Neural progenitor cell (in vitro differentiated cells): ENCODE results near the gene KLHL41. TPM values are rescaled to one million over a fixed set of nuclear protein-coding genes. Genes with fewer than 3 reads are reported as not detected.
"Not testable (repeated sequence)": the region's sequence is repeated elsewhere in the genome, so short reads cannot be mapped to it uniquely, and the experiment has no call there.

Experiments used
- DNase-seq: peaks from one replicate; pipeline ENCODE4 v3.0.0-alpha.2; 2016; ENCODE audit warnings: low spot score
- H2AFZ ChIP-seq: fragments of 200-600 bp; sonication (generic); replicated peaks from 2 replicates; pipeline ENCODE4 v1.6.1; 2016; ENCODE audit warnings: antibody characterized with exemption
- H3F3A ChIP-seq: fragments of 200-600 bp; sonication (generic); 2 replicates; pipeline ENCODE4 v1.6.1; 2016; ENCODE audit warnings: antibody characterized with exemption, low read depth
- H3K27ac ChIP-seq: fragments of 200-600 bp; sonication (generic); 2 replicates; pipeline ENCODE4 v1.5.1; 2016; ENCODE audit warnings: mild to moderate bottlenecking
- H3K27me3 ChIP-seq: fragments of 200-600 bp; sonication (generic); 2 replicates; pipeline ENCODE4 v1.6.1; 2016; ENCODE audit warnings: mild to moderate bottlenecking, moderate library complexity
- H3K36me3 ChIP-seq: fragments of 200-600 bp; sonication (generic); 2 replicates; pipeline ENCODE4 v1.5.1; 2016
- H3K4me1 ChIP-seq: fragments of 200-600 bp; sonication (generic); 2 replicates; pipeline ENCODE4 v1.6.1; 2016; ENCODE audit warnings: mixed run types
- H3K4me2 ChIP-seq: fragments of 200-600 bp; sonication (generic); 2 replicates; pipeline ENCODE4 v1.6.1; 2016
- H3K4me3 ChIP-seq: fragments of 200-600 bp; sonication (generic); 2 replicates; pipeline ENCODE4 v1.5.1; 2016
- H3K79me2 ChIP-seq: fragments of 200-600 bp; sonication (generic); 2 replicates; pipeline ENCODE4 v1.6.1; 2016; ENCODE audit warnings: low read depth
- H3K9ac ChIP-seq: fragments of 200-600 bp; sonication (generic); 2 replicates; pipeline ENCODE4 v1.6.1; 2016
- H3K9me3 ChIP-seq: fragments of 200-600 bp; sonication (generic); 2 replicates; pipeline ENCODE4 v1.5.1; 2016; ENCODE audit warnings: low read depth
- H4K20me1 ChIP-seq: fragments of 200-600 bp; sonication (generic); 2 replicates; pipeline ENCODE4 v1.6.1; 2016; ENCODE audit warnings: low read depth
- H3K27ac Mint-ChIP-seq: 3 replicates; pipeline ENCODE4 v1.8.0; 2021; ENCODE audit warnings: mixed read lengths
- H3K27me3 Mint-ChIP-seq: 2 replicates; pipeline ENCODE4 v1.8.0; 2022; ENCODE audit warnings: low read depth, mild to moderate bottlenecking, inconsistent platforms, moderate library complexity, mixed read lengths; ENCODE audit not compliant: insufficient read depth
- H3K36me3 Mint-ChIP-seq: 3 replicates; pipeline ENCODE4 v1.8.0; 2021; ENCODE audit warnings: mixed read lengths
- H3K4me1 Mint-ChIP-seq: 3 replicates; pipeline ENCODE4 v1.8.0; 2021; ENCODE audit warnings: mixed read lengths
- H3K4me3 Mint-ChIP-seq: 3 replicates; pipeline ENCODE4 v1.8.0; 2021; ENCODE audit warnings: mild to moderate bottlenecking, moderate library complexity, mixed read lengths
- H3K9me3 Mint-ChIP-seq: 3 replicates; pipeline ENCODE4 v1.8.0; 2020; ENCODE audit warnings: mixed read lengths
- CTCF ChIP-seq: fragments of 200-600 bp; sonication (generic); IDR thresholded peaks from 2 replicates; pipeline ENCODE4 v1.5.1; 2017; ENCODE audit warnings: antibody characterized with exemption, mild to moderate bottlenecking
- EZH2 ChIP-seq: fragments of 200-600 bp; sonication (generic); IDR thresholded peaks from 2 replicates; pipeline ENCODE4 v1.6.1; 2017; ENCODE audit warnings: antibody characterized with exemption, mild to moderate bottlenecking, moderate library complexity
- EZH2phosphoT487 ChIP-seq: fragments of 200-600 bp; sonication (generic); IDR thresholded peaks from 2 replicates; pipeline ENCODE4 v1.6.1; 2017; ENCODE audit warnings: antibody characterized with exemption
- total RNA-seq: library from RNA; depleted of rRNA; stranded (reverse); fragments of >200 nt; gene quantifications from 2 replicates; pipeline ENCODE4 v1.2.3, GENCODE V29; 2015; ENCODE audit warnings: low replicate concordance

KLHL41 gene
- total RNA-seq, 1 donor from 2014 or later = 0.06 TPM

GRCh38 chr2:169565686-169566085 lies 56.2 kb downstream of the KLHL41 start:
- H3K4me2 ChIP-seq = no peak overlapping the region

GRCh38 chr2:169569948-169570347 lies 60.4 kb downstream of the KLHL41 start:
- Histone ChIP-seq H3K4me2 (no peak overlapping the region), H3K27me3 (no peaks in the 10 kb centered on the region), H3K4me3 (no peak overlapping the region), H4K20me1 (no peaks in the 10 kb centered on the region), H2AFZ (no peak overlapping the region), H3F3A (peaks cover 8% of the 10 kb centered on the region), H3K36me3 (peaks cover 5% of the 10 kb centered on the region), H3K9ac (no peak overlapping the region), H3K9me3 (no peaks in the 10 kb centered on the region), H3K4me1 (peaks cover 11% of the 10 kb centered on the region), H3K79me2 (peaks cover 51% of the 10 kb centered on the region), H3K27ac (no peak overlapping the region)
- no peak for TF ChIP-seq EZH2
- TF ChIP-seq CTCF = no peak
- no peak for TF ChIP-seq EZH2phosphoT487
- Mint-ChIP-seq H3K9me3 (no peaks in the 10 kb centered on the region), H3K4me3 (no peak overlapping the region), H3K4me1 (peaks cover 12% of the 10 kb centered on the region), H3K36me3 (peaks cover 6% of the 10 kb centered on the region), H3K27me3 (peaks cover 4% of the 10 kb centered on the region), H3K27ac (no peak overlapping the region)
- no peak for DNase-seq

More at GRCh38 chr2:169565686-169566085, 56.2 kb downstream of the KLHL41 start:
- H3K27ac ChIP-seq = no peak overlapping the region
- no peak overlapping the region for H3K4me3 ChIP-seq
- no peaks in the 10 kb centered on the region for H3K27me3 ChIP-seq
- peaks cover 23% of the 10 kb centered on the region for H3F3A ChIP-seq
- Mint-ChIP-seq H3K4me1 (no peaks in the 10 kb centered on the region), H3K27ac (no peak overlapping the region), H3K9me3 (no peaks in the 10 kb centered on the region), H3K36me3 (peaks cover 14% of the 10 kb centered on the region), H3K27me3 (no peaks in the 10 kb centered on the region), H3K4me3 (no peak overlapping the region)
- peaks cover 22% of the 10 kb centered on the region for H3K79me2 ChIP-seq
- H3K4me1 ChIP-seq = no peaks in the 10 kb centered on the region
- H2AFZ ChIP-seq = no peak overlapping the region
- H4K20me1 ChIP-seq = no peaks in the 10 kb centered on the region
- peaks cover 5% of the 10 kb centered on the region for H3K36me3 ChIP-seq
- no peak for DNase-seq
- H3K9me3 ChIP-seq = no peaks in the 10 kb centered on the region
- no peak for TF ChIP-seq EZH2phosphoT487
- TF ChIP-seq EZH2 = no peak
- no peak for TF ChIP-seq CTCF
- no peak overlapping the region for H3K9ac ChIP-seq

GRCh38 chr2:169570752-169571151 lies 61.2 kb downstream of the KLHL41 start:
- not testable (repeated sequence) for H4K20me1 ChIP-seq

GRCh38 chr2:169571571-169571970 lies 62.1 kb downstream of the KLHL41 start:
- H4K20me1 ChIP-seq = no peaks in the 10 kb centered on the region
- peaks cover 4% of the 10 kb centered on the region for H3K27me3 Mint-ChIP-seq
- H3K36me3 ChIP-seq = peaks cover 5% of the 10 kb centered on the region
- no peak overlapping the region for H3K4me3 Mint-ChIP-seq
- TF ChIP-seq EZH2 (no peak), EZH2phosphoT487 (no peak)
- H3K79me2 ChIP-seq = peaks cover 51% of the 10 kb centered on the region
- peaks cover 12% of the 10 kb centered on the region for H3K4me1 Mint-ChIP-seq
- no peak overlapping the region for H3K9ac ChIP-seq
- H3K9me3 ChIP-seq = no peaks in the 10 kb centered on the region
- H3K27ac Mint-ChIP-seq = no peak overlapping the region
- H3K36me3 Mint-ChIP-seq = no peaks in the 10 kb centered on the region
- H3K27ac ChIP-seq = no peak overlapping the region
- no peak for DNase-seq
- H3K9me3 Mint-ChIP-seq = peaks cover 6% of the 10 kb centered on the region
- no peak overlapping the region for H3K4me3 ChIP-seq
- peaks cover 8% of the 10 kb centered on the region for H3F3A ChIP-seq
- no peaks in the 10 kb centered on the region for H3K27me3 ChIP-seq
- H3K4me1 ChIP-seq = peaks cover 11% of the 10 kb centered on the region
- H3K4me2 ChIP-seq = peak overlapping the region; percentile 97
- no peak overlapping the region for H2AFZ ChIP-seq

More at GRCh38 chr2:169570752-169571151, 61.2 kb downstream of the KLHL41 start:
- not testable (repeated sequence) for H3K9ac ChIP-seq, H3K27ac ChIP-seq, H3K36me3 ChIP-seq, H3F3A ChIP-seq, H3K27me3 ChIP-seq, H3K9me3 Mint-ChIP-seq, H3K27ac Mint-ChIP-seq, DNase-seq, H3K9me3 ChIP-seq, H3K4me2 ChIP-seq, H3K4me3 Mint-ChIP-seq, H3K36me3 Mint-ChIP-seq, H3K4me3 ChIP-seq, H2AFZ ChIP-seq, H3K27me3 Mint-ChIP-seq
- H3K4me1 Mint-ChIP-seq = peaks cover 12% of the 10 kb centered on the region
- H3K79me2 ChIP-seq = peaks cover 51% of the 10 kb centered on the region
- H3K4me1 ChIP-seq = peaks cover 11% of the 10 kb centered on the region
